HUES6 (cell line): ENCODE results near the gene HRH2.

Experiments
- H3K27ac ChIP-seq: 2 replicates; pipeline ENCODE4 v1.7.0; 2013; ENCODE audit warnings: low read depth, mild to moderate bottlenecking, low read length, inconsistent platforms
- H3K27me3 ChIP-seq: 2 replicates; pipeline ENCODE4 v1.6.1; 2013; ENCODE audit warnings: low read length; ENCODE audit not compliant: control insufficient read depth, insufficient read depth
- H3K36me3 ChIP-seq: 2 replicates; pipeline ENCODE4 v1.6.1; 2013; ENCODE audit warnings: low read length; ENCODE audit not compliant: control insufficient read depth, insufficient read depth
- H3K4me1 ChIP-seq: 2 replicates; pipeline ENCODE4 v1.6.1; 2013; ENCODE audit warnings: low read length; ENCODE audit not compliant: control insufficient read depth, insufficient read depth
- H3K4me3 ChIP-seq: 2 replicates; pipeline ENCODE4 v1.5.1; 2013; ENCODE audit warnings: low read depth, low read length
- H3K9ac ChIP-seq: one replicate; pipeline ENCODE4 v1.6.1; 2013; ENCODE audit warnings: mild to moderate bottlenecking, low read length
- H3K9me3 ChIP-seq: 2 replicates; pipeline ENCODE4 v1.6.1; 2013; ENCODE audit warnings: low read depth, low read length; ENCODE audit not compliant: control insufficient read depth, insufficient read depth

Gene HRH2

GRCh38 chr5:175685701-175686350, 28.0 kb downstream of the HRH2 start:
- no peaks in the 10 kb centered on the region for H3K9me3 ChIP-seq
- no peak overlapping the region for H3K4me3 ChIP-seq
- H3K27ac ChIP-seq, result no peak overlapping the region
- peaks cover 10% of the 10 kb centered on the region; the same call in 1 of the 2 replicates for H3K36me3 ChIP-seq
- H3K27me3 ChIP-seq, result no peaks in the 10 kb centered on the region
- no peaks in the 10 kb centered on the region; the same call in 1 of the 2 replicates for H3K4me1 ChIP-seq
- H3K9ac ChIP-seq, result no peak overlapping the region

GRCh38 chr5:175686396-175686795, 28.5 kb downstream of the HRH2 start:
- H3K9ac ChIP-seq, result no peak overlapping the region
- no peaks in the 10 kb centered on the region for H3K9me3 ChIP-seq
- H3K4me3 ChIP-seq, result no peak overlapping the region
- H3K27ac ChIP-seq, result no peak overlapping the region
- no peaks in the 10 kb centered on the region for H3K27me3 ChIP-seq
- H3K36me3 ChIP-seq, result peaks cover 10% of the 10 kb centered on the region; the same call in 1 of the 2 replicates
- H3K4me1 ChIP-seq, result peaks cover 3% of the 10 kb centered on the region; the same call in 1 of the 2 replicates

GRCh38 chr5:175686826-175687225, 29.0 kb downstream of the HRH2 start:
- H3K27me3 ChIP-seq, result no peaks in the 10 kb centered on the region
- H3K36me3 ChIP-seq, result peaks cover 10% of the 10 kb centered on the region; the same call in 1 of the 2 replicates
- H3K4me1 ChIP-seq, result peaks cover 3% of the 10 kb centered on the region; the same call in 1 of the 2 replicates

GRCh38 chr5:175687231-175687701, 29.4 kb downstream of the HRH2 start:
- H3K9ac ChIP-seq, result no peak overlapping the region
- peaks cover 10% of the 10 kb centered on the region; the same call in 1 of the 2 replicates for H3K36me3 ChIP-seq
- no peak overlapping the region for H3K27ac ChIP-seq
- H3K27me3 ChIP-seq, result no peaks in the 10 kb centered on the region
- no peaks in the 10 kb centered on the region for H3K9me3 ChIP-seq
- H3K4me3 ChIP-seq, result no peak overlapping the region
- peaks cover 3% of the 10 kb centered on the region; the same call in 1 of the 2 replicates for H3K4me1 ChIP-seq

More at GRCh38 chr5:175686826-175687225, 29.0 kb downstream of the HRH2 start:
- no peak overlapping the region for H3K4me3 ChIP-seq
- no peaks in the 10 kb centered on the region for H3K9me3 ChIP-seq
- no peak overlapping the region for H3K9ac ChIP-seq
- H3K27ac ChIP-seq, result no peak overlapping the region

DNA sequence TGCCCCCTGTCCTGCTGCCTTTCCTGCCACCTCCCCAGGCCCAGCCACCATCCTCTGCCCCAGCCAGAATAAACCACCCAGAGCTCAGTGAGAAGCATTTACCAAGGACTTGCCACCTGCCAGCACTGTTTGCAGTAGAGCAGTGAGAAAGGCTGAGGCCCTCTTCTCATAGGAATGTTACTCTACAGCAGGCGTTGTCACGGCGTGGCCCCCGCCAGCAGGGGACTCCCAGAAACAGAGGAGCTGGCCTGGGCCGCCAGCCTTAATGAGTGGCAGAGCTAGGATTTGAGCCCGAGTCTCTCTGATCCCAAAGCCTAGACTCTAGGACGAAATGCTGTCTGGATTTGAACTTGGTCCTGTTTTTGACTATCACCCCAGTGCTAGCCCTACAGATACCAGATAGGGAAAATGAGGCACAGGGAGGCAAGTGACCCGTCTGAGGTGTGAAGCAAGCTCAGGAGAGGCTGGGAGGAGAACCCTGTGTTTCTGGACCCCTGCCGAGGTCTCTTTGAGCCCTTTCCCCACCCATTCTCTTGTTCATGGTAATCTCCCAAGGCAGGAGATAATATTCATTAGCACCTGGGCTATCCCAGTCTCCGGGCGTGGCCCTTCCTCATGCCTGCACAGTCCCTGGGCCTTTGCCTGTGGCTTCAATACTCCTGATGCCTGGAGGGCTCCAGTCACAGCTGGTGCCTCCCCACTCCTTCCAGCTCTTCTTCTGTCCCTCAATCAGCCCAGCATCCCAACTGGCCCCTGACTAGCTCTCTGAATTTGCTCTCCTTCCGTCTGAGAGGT, 30.7 kb downstream of the HRH2 start:
- Histone ChIP-seq H3K9me3 (no peaks in the 10 kb centered on the region), H3K4me3 (no peak overlapping the region), H3K4me1 (peaks cover 3% of the 10 kb centered on the region; the same call in 1 of the 2 replicates), H3K36me3 (0 out of 2 replicates have a peak, but pooled peaks cover 6% of the 10 kb centered on the region), H3K27ac (no peak overlapping the region), H3K9ac (no peak overlapping the region), H3K27me3 (no peaks in the 10 kb centered on the region)

GRCh38 chr5:175689147-175689991, 31.5 kb downstream of the HRH2 start:
- Histone ChIP-seq H3K9me3 (no peaks in the 10 kb centered on the region), H3K4me1 (peaks cover 3% of the 10 kb centered on the region; the same call in 1 of the 2 replicates), H3K9ac (no peak overlapping the region), H3K27ac (no peak overlapping the region), H3K36me3 (0 out of 2 replicates have a peak, but pooled peaks cover 4% of the 10 kb centered on the region), H3K27me3 (no peaks in the 10 kb centered on the region), H3K4me3 (no peak overlapping the region)

DNA sequence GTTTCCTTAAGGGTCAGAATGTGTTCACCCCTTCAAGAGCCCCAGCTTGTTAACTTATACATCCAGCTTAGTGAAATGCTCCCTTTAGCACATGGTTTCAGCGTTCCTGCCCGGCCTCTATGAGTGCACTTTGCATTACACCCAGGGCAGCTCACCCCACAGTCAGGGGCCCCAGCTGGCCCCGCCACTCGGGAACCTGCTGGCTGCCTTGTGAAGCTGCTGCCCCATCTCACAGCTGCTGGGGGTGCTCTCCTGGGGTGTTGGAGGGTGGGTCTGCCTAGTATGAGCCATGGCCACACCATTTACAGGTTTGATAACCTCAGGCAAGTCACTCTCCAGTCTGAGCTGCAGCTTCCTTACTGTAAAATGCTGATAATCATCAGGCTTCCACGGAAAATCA, 32.2 kb downstream of the HRH2 start:
- Histone ChIP-seq H3K36me3 (0 out of 2 replicates have a peak, but pooled peaks cover 4% of the 10 kb centered on the region), H3K27ac (no peak overlapping the region), H3K9me3 (no peaks in the 10 kb centered on the region), H3K4me3 (no peak overlapping the region), H3K4me1 (peaks cover 3% of the 10 kb centered on the region; the same call in 1 of the 2 replicates), H3K27me3 (no peaks in the 10 kb centered on the region), H3K9ac (no peak overlapping the region)

DNA sequence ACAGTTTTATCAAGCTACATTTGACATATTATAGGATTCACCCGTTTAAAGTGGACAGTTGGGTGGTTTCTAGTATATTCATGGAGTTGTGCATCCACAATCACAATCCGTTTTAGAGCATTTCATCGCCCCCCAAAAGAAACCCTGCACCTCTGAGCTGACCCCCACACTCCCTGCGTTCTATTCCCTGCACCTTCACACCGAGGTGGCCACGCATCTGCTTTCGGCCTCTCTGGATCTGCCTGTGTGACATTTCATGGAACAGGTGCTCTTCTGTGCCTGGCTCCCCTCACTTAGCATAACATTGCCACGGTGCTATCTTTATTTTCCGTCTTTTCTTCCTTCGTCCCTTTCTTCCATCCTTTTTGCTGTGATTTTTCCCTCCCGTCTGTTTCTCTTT, 32.7 kb downstream of the HRH2 start:
- Histone ChIP-seq H3K9ac (no peak overlapping the region), H3K27me3 (no peaks in the 10 kb centered on the region), H3K4me3 (no peak overlapping the region), H3K9me3 (no peaks in the 10 kb centered on the region), H3K27ac (no peak overlapping the region), H3K4me1 (peaks cover 3% of the 10 kb centered on the region; the same call in 1 of the 2 replicates), H3K36me3 (0 out of 2 replicates have a peak, but pooled peaks cover 4% of the 10 kb centered on the region)

GRCh38 chr5:175691761-175692160, 33.9 kb downstream of the HRH2 start:
- Histone ChIP-seq H3K27me3 (no peaks in the 10 kb centered on the region), H3K36me3 (0 out of 2 replicates have a peak, but pooled peaks cover 4% of the 10 kb centered on the region), H3K9ac (no peak overlapping the region), H3K4me3 (no peak overlapping the region), H3K27ac (no peak overlapping the region), H3K4me1 (peaks cover 9% of the 10 kb centered on the region), H3K9me3 (no peaks in the 10 kb centered on the region)

- H3K9me3 ChIP-seq, result no peaks in the 10 kb centered on the region
- H3K27me3 ChIP-seq, result no peaks in the 10 kb centered on the region
- H3K36me3 ChIP-seq, result 0 out of 2 replicates have a peak, but pooled peaks cover 4% of the 10 kb centered on the region
- H3K4me3 ChIP-seq, result no peak overlapping the region
- peaks cover 11% of the 10 kb centered on the region for H3K4me1 ChIP-seq
- no peak overlapping the region for H3K9ac ChIP-seq
- H3K27ac ChIP-seq, result no peak overlapping the region
Observed at GRCh38 chr5:175692235-175692995, 34.5 kb downstream of the HRH2 start.
